Smooth muscle cell (in vitro differentiated cells): ENCODE measurements around the gene HTR2A. TPM values are rescaled to one million over a fixed set of nuclear protein-coding genes. Genes with fewer than 3 reads are reported as not detected.

ENCODE experiments used
- DNase-seq: peaks from one replicate; lab custom pipeline; 2025; ENCODE audit not compliant: unreplicated experiment; lab: John Stamatoyannopoulos, UW
- H2AFZ ChIP-seq: fragments of 200-600 bp; sonication (generic); 2 replicates; pipeline ENCODE4 v1.6.0; 2016; ENCODE audit warnings: antibody characterized with exemption, low read depth, mild to moderate bottlenecking
- H3F3A ChIP-seq: fragments of 200-600 bp; sonication (generic); 2 replicates; pipeline ENCODE4 v1.6.0; 2017; ENCODE audit warnings: antibody characterized with exemption, low read depth
- H3K27ac ChIP-seq: fragments of 200-600 bp; sonication (generic); 2 replicates; pipeline ENCODE4 v1.5.1; 2016; ENCODE audit warnings: low read depth, mild to moderate bottlenecking
- H3K27me3 ChIP-seq: fragments of 200-600 bp; sonication (generic); 2 replicates; pipeline ENCODE4 v1.6.1; 2016; ENCODE audit warnings: low read depth, mild to moderate bottlenecking
- H3K36me3 ChIP-seq: fragments of 200-600 bp; sonication (generic); 2 replicates; pipeline ENCODE4 v1.5.1; 2016; ENCODE audit warnings: low read depth
- H3K4me1 ChIP-seq: fragments of 200-600 bp; sonication (generic); 2 replicates; pipeline ENCODE4 v1.5.1; 2016; ENCODE audit warnings: low read depth
- H3K4me2 ChIP-seq: fragments of 200-600 bp; sonication (generic); 2 replicates; pipeline ENCODE4 v1.6.0; 2016; ENCODE audit warnings: mild to moderate bottlenecking
- H3K4me3 ChIP-seq: fragments of 200-600 bp; sonication (generic); 2 replicates; pipeline ENCODE4 v1.5.1; 2016; ENCODE audit warnings: mild to moderate bottlenecking
- H3K79me2 ChIP-seq: fragments of 200-600 bp; sonication (generic); 2 replicates; pipeline ENCODE4 v1.6.0; 2016; ENCODE audit warnings: low read depth, mild to moderate bottlenecking
- H3K9ac ChIP-seq: fragments of 200-600 bp; sonication (generic); 2 replicates; pipeline ENCODE4 v1.6.0; 2016; ENCODE audit warnings: low read depth
- H3K9me3 ChIP-seq: fragments of 200-600 bp; sonication (generic); replicated peaks from 2 replicates; pipeline ENCODE4 v1.5.1; 2016; ENCODE audit warnings: low read depth
- H4K20me1 ChIP-seq: fragments of 200-600 bp; sonication (generic); 2 replicates; pipeline ENCODE4 v1.6.0; 2016; ENCODE audit warnings: low read depth
- WGBS: methylation state at CpG from one replicate; pipeline ENCODE4 v1.1.7; 2016; ENCODE audit warnings: low lambda C conversion rate; 5-methylcytosine and 5-hydroxymethylcytosine counted together
- polyA plus RNA-seq: library from polyadenylated mRNA; unstranded; fragments of >200 nt; fragmentation: Nextera tagmentation; extraction: Ambion mirVana; gene quantifications from 2 replicates; pipeline ENCODE4 v1.2.1, GENCODE V29; 2016
- total RNA-seq: library from RNA; depleted of rRNA; stranded (reverse); fragments of >200 nt; gene quantifications from 2 replicates; pipeline ENCODE4 v1.2.3, GENCODE V29; 2014
- TF ChIP-seq, protein P1 (sequence below): fragments of 200-600 bp; sonication (generic); IDR thresholded peaks from 2 replicates; pipeline ENCODE4 v1.5.1; 2017; ENCODE audit warnings: borderline replicate concordance, mild to moderate bottlenecking, antibody characterized with exemption; ENCODE audit not compliant: insufficient read depth, poor library complexity, severe bottlenecking

HTR2A gene
- total and polyA plus RNA-seq, 2 experiments from 2014 or later, result 2.8 to 2.9 TPM

DNA sequence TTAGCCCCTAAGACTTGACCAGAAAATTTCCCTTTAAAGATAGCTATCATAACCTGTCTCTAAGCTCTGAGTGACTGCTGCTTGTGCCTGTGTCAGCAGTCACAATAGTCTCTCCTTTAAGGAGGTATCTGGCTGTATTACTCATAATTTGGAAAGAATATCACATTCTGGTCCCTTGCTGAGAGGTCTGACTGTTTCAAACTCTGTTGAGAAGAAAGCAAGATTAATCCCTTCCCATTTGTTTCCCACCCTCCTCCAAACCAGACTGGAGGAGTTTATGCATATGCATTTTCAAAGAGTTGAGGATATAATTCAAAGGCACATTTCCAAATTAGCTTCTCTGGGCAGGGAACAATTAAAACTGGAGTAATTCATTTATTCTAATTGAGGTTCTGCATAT is 2.3 kb downstream of the HTR2A start:
- DNase-seq, result no peak
- Histone ChIP-seq H3K4me3 (peak overlapping the region; percentile 60), H3K27me3 (no peaks in the 10 kb centered on the region), H3K9me3 (no peaks in the 10 kb centered on the region), H3K4me2 (peak overlapping the region; percentile 86), H3K9ac (peak overlapping the region; percentile 23), H3F3A (peaks cover 11% of the 10 kb centered on the region), H3K27ac (peak overlapping the region; percentile 49), H3K4me1 (peaks cover 27% of the 10 kb centered on the region), H4K20me1 (no peaks in the 10 kb centered on the region), H3K79me2 (no peaks in the 10 kb centered on the region), H3K36me3 (no peaks in the 10 kb centered on the region), H2AFZ (peak overlapping the region; percentile 95)
- TF ChIP-seq, protein P1, sequence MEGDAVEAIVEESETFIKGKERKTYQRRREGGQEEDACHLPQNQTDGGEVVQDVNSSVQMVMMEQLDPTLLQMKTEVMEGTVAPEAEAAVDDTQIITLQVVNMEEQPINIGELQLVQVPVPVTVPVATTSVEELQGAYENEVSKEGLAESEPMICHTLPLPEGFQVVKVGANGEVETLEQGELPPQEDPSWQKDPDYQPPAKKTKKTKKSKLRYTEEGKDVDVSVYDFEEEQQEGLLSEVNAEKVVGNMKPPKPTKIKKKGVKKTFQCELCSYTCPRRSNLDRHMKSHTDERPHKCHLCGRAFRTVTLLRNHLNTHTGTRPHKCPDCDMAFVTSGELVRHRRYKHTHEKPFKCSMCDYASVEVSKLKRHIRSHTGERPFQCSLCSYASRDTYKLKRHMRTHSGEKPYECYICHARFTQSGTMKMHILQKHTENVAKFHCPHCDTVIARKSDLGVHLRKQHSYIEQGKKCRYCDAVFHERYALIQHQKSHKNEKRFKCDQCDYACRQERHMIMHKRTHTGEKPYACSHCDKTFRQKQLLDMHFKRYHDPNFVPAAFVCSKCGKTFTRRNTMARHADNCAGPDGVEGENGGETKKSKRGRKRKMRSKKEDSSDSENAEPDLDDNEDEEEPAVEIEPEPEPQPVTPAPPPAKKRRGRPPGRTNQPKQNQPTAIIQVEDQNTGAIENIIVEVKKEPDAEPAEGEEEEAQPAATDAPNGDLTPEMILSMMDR, result no peak

DNA sequence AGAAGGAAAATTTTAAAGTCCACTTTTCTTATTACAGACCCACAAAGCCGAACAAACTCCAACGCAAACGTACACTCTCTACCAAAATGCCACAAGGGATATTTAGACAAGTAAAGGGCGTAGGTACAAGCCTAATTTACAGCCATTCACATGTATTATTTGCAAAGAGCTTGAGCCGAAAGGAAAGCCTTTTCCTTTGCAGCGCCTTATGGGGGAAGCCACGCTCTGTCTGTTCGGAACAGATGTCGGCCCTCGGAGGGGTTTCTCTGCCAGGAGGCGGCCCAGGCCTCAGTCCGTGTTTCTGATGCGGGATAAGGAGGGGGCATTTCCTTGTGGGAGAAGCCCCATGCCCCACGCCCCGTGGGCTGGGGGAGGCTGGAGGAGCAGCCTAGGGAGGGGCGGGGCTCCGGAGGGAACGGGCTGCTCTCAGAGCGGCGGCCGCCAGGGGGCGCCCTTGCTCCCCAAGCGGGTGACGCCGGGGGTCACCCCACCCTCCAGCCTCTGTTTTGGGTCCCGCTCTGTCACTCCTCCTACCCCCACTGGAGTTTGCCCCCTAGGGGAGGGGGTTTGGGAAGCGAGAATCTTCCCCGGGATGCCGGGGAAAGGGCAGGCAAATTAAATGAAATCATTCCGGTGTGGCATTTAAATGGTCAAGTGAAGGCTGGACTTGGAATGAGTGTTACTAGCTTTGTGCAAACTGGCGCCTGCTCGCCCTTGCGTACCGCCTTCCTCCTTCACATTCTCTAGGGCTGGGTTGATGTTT is 2.9 kb downstream of the HTR2A start:
- H3K4me1 ChIP-seq, result peaks cover 27% of the 10 kb centered on the region
- peak overlapping the region; percentile 49 for H3K27ac ChIP-seq
- 7% methylated on average over 29 of the region's 34 CpGs for WGBS
- H3K27me3 ChIP-seq, result no peaks in the 10 kb centered on the region
- peak; percentile 65 for DNase-seq
- peak overlapping the region; percentile 95 for H2AFZ ChIP-seq
- H3F3A ChIP-seq, result peaks cover 11% of the 10 kb centered on the region
- H3K4me2 ChIP-seq, result peak overlapping the region; percentile 86
- no peaks in the 10 kb centered on the region for H3K36me3 ChIP-seq
- no peaks in the 10 kb centered on the region for H3K79me2 ChIP-seq
- no peaks in the 10 kb centered on the region for H4K20me1 ChIP-seq
- H3K9ac ChIP-seq, result peak overlapping the region; percentile 23
- H3K9me3 ChIP-seq, result no peaks in the 10 kb centered on the region
- peak overlapping the region; percentile 60 for H3K4me3 ChIP-seq
- TF ChIP-seq, protein P1, result peak; percentile 98

DNA sequence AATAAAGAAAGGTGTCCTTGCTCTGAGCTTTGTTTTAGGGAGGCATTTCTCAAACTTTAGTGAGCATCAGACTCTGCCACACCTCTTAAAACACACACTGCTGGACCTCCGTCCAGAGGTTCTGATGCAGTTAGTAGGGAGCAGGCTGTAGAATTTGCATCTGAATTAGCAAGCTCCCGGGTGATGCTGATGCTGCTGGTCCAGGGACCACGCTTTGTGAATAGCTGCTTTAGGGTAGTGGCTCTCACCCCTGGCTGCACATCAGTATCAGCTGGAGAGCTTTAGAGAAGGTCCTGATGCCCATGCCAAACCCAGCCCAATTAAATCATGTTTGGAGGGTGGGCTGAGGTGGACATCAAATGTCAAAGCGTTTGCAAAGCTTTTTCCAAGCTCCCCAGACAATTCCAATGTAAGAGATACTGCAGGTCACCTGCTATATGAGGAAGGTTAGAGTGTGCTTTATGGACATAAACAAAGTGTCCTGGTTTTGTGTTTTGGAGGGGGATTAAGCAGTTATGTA is 3.6 kb downstream of the HTR2A start:
- no peak for DNase-seq

More for the DNA sequence above, 3.6 kb downstream of the HTR2A start:
- peak overlapping the region; percentile 95 for H2AFZ ChIP-seq
- H3K4me3 ChIP-seq, result peak overlapping the region; percentile 60
- H4K20me1 ChIP-seq, result no peaks in the 10 kb centered on the region
- H3K79me2 ChIP-seq, result no peaks in the 10 kb centered on the region
- no peak overlapping the region for H3K27ac ChIP-seq
- H3K9ac ChIP-seq, result no peak overlapping the region
- peak overlapping the region; percentile 86 for H3K4me2 ChIP-seq
- peaks cover 11% of the 10 kb centered on the region for H3F3A ChIP-seq
- TF ChIP-seq, protein P1, result no peak
- H3K4me1 ChIP-seq, result peaks cover 27% of the 10 kb centered on the region
- 63% methylated on average over 4 of the region's 4 CpGs for WGBS
- no peaks in the 10 kb centered on the region for H3K27me3 ChIP-seq
- H3K9me3 ChIP-seq, result no peaks in the 10 kb centered on the region
- no peaks in the 10 kb centered on the region for H3K36me3 ChIP-seq
